Testis (tissue), 3 donors: ENCODE results near the gene PPP2R2C. TPM values are rescaled to one million over a fixed set of nuclear protein-coding genes. Genes with fewer than 3 reads are reported as not detected.

Experiments
- DNase-seq: peaks from one replicate; pipeline ENCODE4 v3.0.0-alpha.2; 2019
- H3K27ac ChIP-seq, 2 donors: fragments of 200-600 bp; sonication (generic); one replicate each; pipeline ENCODE4 v1.5.1; 2019
- H3K27me3 ChIP-seq: fragments of 200-600 bp; sonication (generic); one replicate; pipeline ENCODE4 v1.5.1; 2019
- H3K36me3 ChIP-seq: fragments of 200-600 bp; sonication (generic); one replicate; pipeline ENCODE4 v1.5.1; 2017; ENCODE audit warnings: low read depth; ENCODE audit errors: missing control alignments
- H3K4me1 ChIP-seq: fragments of 200-600 bp; sonication (generic); one replicate; pipeline ENCODE4 v1.5.1; 2019
- H3K4me3 ChIP-seq, 2 donors: fragments of 200-600 bp; sonication (generic); one replicate each; pipeline ENCODE4 v1.5.1; 2017 to 2019
- H3K9me3 ChIP-seq: fragments of 200-600 bp; sonication (generic); one replicate; pipeline ENCODE4 v1.5.1; 2017
- POLR2A ChIP-seq: fragments of 450-650 bp; IDR thresholded peaks from one replicate; pipeline ENCODE4 v1.6.1; 2017; ENCODE audit warnings: antibody characterized with exemption, mild to moderate bottlenecking, moderate library complexity
- WGBS, 2 donors: methylation state at CpG; one replicate each; pipeline ENCODE4 v1.1.5; 2018; 5-methylcytosine and 5-hydroxymethylcytosine counted together
- intact Hi-C: fragments of 100-400 bp; cut with DNase I; formaldehyde crosslinking; loops from one replicate; pipeline ENCODE4 v1.15.1; 2023; ENCODE audit warnings: low total_unique reads
- polyA plus RNA-seq: library from polyadenylated mRNA; stranded (reverse); fragments of 350-450 nt; fragmentation: Illumina TruSeq; extraction: RNeasy Lipid Tissue Mini Kit (QIAGEN cat#74804); gene quantifications from one replicate; pipeline ENCODE4 v1.2.3, GENCODE V29; 2014; ENCODE audit warnings: low read depth, low replicate concordance; ENCODE audit not compliant: insufficient read depth
- total RNA-seq, 2 donors: library from RNA; depleted of rRNA; stranded (reverse); fragments of >200 nt; gene quantifications; one replicate each; pipeline ENCODE4 v1.2.3, GENCODE V29; 2016
- TF ChIP-seq, protein P1 (sequence below), 3 experiments: fragments of 450-650 bp in 2 of 3; fragments of 200-600 bp in 1 of 3; sonication (generic) in 1 of 3; IDR thresholded peaks; one replicate each; pipeline ENCODE4 v1.5.1; 2016 to 2019; ENCODE audit warnings: antibody characterized with exemption in 3 of 3, mild to moderate bottlenecking in 2 of 3, moderate library complexity in 1 of 3

Gene PPP2R2C
- total and polyA plus RNA-seq, 3 donors from 2014 or later, result 7.9 to 20.4 (median 13.1) TPM

DNA sequence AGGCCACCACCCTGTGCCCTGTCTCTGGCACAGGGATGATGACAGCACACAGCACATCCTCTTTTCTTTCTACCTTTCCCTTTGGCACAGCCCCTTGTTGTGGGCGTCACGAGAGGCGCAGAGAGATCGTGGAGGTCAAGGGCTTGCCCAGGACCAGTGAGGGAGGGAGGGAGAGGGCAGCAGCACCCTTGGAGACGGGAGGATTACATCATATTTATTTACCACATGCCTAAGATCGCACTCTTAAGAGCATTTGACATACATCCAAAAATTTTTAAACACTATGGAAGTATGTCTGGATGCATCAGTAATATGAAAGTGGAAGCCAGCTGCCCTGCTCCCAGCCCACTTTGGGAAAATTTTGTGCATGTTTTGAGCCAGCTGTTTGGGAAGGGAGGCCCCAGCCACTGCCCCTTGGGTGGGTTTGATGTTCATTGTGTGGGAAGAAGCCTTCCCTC lies 190.1 kb downstream of the PPP2R2C start:
- H3K4me3 ChIP-seq, result no peak overlapping the region
- peak overlapping the region; percentile 34 to 47 for H3K27ac ChIP-seq
- 17 to 33% methylated on average over 6 of the region's 6 CpGs for WGBS, 2 donors
- H3K27me3 ChIP-seq, result no peaks in the 10 kb centered on the region
- TF ChIP-seq, protein P1, sequence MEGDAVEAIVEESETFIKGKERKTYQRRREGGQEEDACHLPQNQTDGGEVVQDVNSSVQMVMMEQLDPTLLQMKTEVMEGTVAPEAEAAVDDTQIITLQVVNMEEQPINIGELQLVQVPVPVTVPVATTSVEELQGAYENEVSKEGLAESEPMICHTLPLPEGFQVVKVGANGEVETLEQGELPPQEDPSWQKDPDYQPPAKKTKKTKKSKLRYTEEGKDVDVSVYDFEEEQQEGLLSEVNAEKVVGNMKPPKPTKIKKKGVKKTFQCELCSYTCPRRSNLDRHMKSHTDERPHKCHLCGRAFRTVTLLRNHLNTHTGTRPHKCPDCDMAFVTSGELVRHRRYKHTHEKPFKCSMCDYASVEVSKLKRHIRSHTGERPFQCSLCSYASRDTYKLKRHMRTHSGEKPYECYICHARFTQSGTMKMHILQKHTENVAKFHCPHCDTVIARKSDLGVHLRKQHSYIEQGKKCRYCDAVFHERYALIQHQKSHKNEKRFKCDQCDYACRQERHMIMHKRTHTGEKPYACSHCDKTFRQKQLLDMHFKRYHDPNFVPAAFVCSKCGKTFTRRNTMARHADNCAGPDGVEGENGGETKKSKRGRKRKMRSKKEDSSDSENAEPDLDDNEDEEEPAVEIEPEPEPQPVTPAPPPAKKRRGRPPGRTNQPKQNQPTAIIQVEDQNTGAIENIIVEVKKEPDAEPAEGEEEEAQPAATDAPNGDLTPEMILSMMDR (IDR thresholded peaks at IDR 0.05), result no peak
- TF ChIP-seq POLR2A, result no peak
- peaks cover 46% of the 10 kb centered on the region for H3K4me1 ChIP-seq
- DNase-seq, result no peak
- H3K9me3 ChIP-seq, result no peaks in the 10 kb centered on the region
- H3K36me3 ChIP-seq, result no peaks in the 10 kb centered on the region
- intact Hi-C loops, result no loop called here

DNA sequence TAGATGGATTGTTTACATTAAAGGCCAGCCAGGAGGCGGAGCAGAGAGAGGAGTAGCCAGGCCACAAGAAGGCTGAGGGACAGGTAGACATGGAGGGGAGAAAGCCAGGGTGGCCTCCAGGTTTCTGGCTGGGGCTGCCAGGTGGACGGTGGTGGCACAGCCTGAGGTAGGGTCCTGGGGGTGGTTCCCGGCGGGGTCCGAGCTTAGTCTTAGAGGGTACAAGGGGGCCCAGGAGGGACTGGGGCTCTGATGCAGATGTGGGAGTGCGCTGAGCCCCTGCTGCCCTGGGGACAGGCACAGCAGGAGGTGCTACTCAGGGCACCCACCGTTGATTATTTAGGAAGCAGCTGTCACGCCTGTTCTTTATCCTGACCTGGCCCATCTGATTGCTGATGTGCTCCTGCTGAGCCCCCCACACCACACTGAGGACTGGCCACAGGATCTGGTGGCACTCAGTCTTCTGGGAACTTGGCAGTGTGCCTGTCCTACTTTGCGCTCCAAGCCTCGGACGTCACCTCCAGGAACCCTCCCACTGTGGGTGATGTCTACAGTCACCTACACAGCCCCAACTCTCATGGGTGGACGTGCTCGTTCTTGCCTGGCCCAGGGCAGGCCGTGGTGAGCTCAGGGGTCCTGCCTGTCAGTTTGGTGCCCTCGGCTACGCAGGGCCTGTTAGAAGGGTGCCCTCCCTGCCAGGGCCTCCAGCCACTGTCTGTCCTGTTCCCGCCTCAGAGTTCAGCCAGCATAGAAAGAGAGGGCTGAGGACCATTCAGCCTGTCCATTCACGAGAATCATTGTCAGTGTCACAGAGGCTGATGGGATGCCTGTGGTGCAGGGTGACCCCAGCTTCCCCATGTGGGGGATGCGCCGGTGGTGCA lies 190.7 kb downstream of the PPP2R2C start:
- Histone ChIP-seq H3K27ac (peak overlapping the region; percentile 34 to 47), H3K27me3 (no peaks in the 10 kb centered on the region), H3K9me3 (no peaks in the 10 kb centered on the region), H3K4me1 (peaks cover 53% of the 10 kb centered on the region), H3K36me3 (no peaks in the 10 kb centered on the region), H3K4me3 (no peak overlapping the region)
- intact Hi-C loops, result no loop called here
- WGBS, 2 donors, result 65 to 77% methylated on average over 11 to 20 of the region's 20 CpGs
- peak; percentile 82 for DNase-seq
- TF ChIP-seq, protein P1 (IDR thresholded peaks at IDR 0.05), result no peak
- TF ChIP-seq POLR2A, result no peak

DNA sequence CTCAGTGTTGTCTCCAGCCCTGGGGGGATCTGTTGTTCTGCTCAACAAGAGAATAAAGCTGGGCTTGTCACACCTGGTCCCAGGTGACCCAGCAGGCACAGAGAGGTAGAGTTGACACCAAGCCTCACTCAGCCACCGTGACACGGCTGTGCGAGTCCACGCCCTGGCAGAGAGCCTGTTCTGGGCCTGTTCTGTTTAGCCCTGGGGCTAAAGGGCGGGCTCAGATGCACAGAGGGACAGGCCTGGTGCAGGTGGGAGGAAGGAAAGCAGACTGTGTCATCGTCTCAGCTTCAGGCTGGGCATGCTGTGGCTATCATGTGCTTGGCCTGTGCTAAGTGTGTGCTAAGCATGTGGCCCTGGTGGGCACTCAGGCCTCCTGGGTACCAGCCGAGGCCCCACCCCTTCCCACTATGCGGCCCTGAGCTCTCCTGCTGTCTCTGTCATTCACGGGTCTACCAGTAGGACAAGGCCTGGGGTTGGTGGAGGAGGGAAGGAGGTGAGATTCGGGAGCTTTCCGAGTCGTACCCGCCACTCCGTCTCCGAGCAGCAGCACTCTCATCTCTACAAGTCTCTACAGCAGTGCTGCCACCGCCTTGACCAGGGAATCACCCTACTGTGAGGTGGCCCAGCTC lies 191.9 kb downstream of the PPP2R2C start:
- DNase-seq, result no peak
- TF ChIP-seq, protein P1 (IDR thresholded peaks at IDR 0.05), result no peak
- no peak for TF ChIP-seq POLR2A
- no peaks in the 10 kb centered on the region for H3K27me3 ChIP-seq
- intact Hi-C loops, result no loop called here
- H3K9me3 ChIP-seq, result no peaks in the 10 kb centered on the region
- 80 to 81% methylated on average over 9 to 12 of the region's 16 CpGs for WGBS, 2 donors
- H3K4me1 ChIP-seq, result peaks cover 65% of the 10 kb centered on the region
- peak overlapping the region; percentile 53 to 85 for H3K27ac ChIP-seq
- no peak overlapping the region for H3K4me3 ChIP-seq
- H3K36me3 ChIP-seq, result no peaks in the 10 kb centered on the region

DNA sequence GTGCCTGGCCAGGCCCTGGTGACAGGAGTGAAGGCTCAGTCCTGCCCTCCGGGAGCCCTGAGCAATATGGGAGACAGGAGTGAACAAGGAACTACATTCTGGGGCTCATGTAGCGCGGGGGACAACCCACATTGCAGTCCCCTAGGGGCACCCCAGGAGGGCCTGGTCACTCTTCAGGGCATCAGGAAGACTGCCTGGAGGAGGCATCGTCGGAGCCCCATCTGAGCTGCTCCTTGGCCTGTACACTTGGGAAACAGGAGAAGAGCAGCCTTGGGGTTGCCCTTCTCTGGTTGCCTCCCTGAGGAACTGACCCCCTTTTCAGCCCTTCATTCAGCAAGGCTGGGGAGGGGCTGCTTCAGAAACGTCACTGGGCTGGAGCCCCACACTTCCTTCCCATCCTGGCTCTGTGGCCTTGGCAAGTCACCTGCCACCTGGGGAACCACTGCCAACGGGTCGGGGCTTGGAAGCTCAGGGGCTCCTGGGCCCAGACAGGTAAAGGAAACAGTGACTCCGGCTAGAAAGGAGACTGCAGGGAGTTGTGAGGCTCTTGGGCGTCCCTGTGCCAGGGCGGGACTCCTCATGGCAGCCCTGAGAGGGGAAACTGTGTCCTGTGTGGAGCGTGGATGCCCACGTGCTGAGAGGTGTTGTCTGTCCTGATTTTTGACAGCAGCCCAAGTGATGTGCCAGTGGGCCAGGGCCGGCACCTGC lies 192.7 kb downstream of the PPP2R2C start:
- TF ChIP-seq POLR2A, result no peak
- TF ChIP-seq, protein P1 (IDR thresholded peaks at IDR 0.05), result no peak
- WGBS, 2 donors, result 84 to 86% methylated on average over 14 of the region's 14 CpGs
- intact Hi-C loops, result no loop called here
- H3K9me3 ChIP-seq, result no peaks in the 10 kb centered on the region
- peak overlapping the region; percentile 53 to 85 for H3K27ac ChIP-seq
- no peaks in the 10 kb centered on the region for H3K27me3 ChIP-seq
- no peak overlapping the region for H3K4me3 ChIP-seq
- no peaks in the 10 kb centered on the region for H3K36me3 ChIP-seq
- no peak for DNase-seq
- peaks cover 71% of the 10 kb centered on the region for H3K4me1 ChIP-seq
